PC-9 (cell line): ENCODE measurements around the gene PEX14.

Source experiments
- CTCF ChIP-seq: fragments of 200-600 bp; sonication (generic); conservative IDR thresholded peaks from 2 replicates; pipeline ENCODE4 v1.6.1; 2017; ENCODE audit warnings: mixed run types, antibody characterized with exemption, mild to moderate bottlenecking, moderate library complexity
- EZH2 ChIP-seq: fragments of 200-600 bp; sonication (generic); IDR thresholded peaks from 2 replicates; pipeline ENCODE4 v1.8.0; 2017; ENCODE audit warnings: antibody characterized with exemption, low read depth

- no peak for TF ChIP-seq CTCF
- TF ChIP-seq EZH2: no peak
Observed at GRCh38 chr1:10639775-10640578, 165.2 kb downstream of the PEX14 start.
